Body of pancreas (tissue), 4 donors: Measurements from ENCODE around the gene KIF2B. TPM values are rescaled to one million over a fixed set of nuclear protein-coding genes. Genes with fewer than 3 reads are reported as not detected.

ENCODE experiments used
- ATAC-seq: fragments of 150-250 bp; one replicate; pipeline ENCODE4 v1.9.1; 2016
- DNase-seq, 4 donors: peaks; one replicate each; pipeline ENCODE4 v3.0.0-alpha.2; 2019
- H3K27ac ChIP-seq, 4 donors: fragments of 200-600 bp; sonication (generic); 1 replicate in 3 of 4; 2 replicates in 1 of 4; pipeline versions ENCODE4 v1.5.1 to v1.6.1; 2016 to 2019; ENCODE audit warnings: mild to moderate bottlenecking in 1 of 4, mixed read lengths in 1 of 4, moderate library complexity in 1 of 4
- H3K27me3 ChIP-seq, 2 donors: fragments of 200-600 bp; sonication (generic); one replicate each; pipeline ENCODE4 v1.6.0; 2016; ENCODE audit warnings: mild to moderate bottlenecking in 1 of 2
- H3K36me3 ChIP-seq, 2 donors: fragments of 200-600 bp; sonication (generic); replicated peaks in 1 of 2; 2 replicates each; pipeline ENCODE4 v1.5.1; 2016; ENCODE audit warnings: low read depth in 2 of 2; ENCODE audit not compliant: insufficient read depth in 1 of 2
- H3K4me1 ChIP-seq: fragments of 200-600 bp; sonication (generic); one replicate; pipeline ENCODE4 v1.6.0; 2016
- H3K4me3 ChIP-seq, 2 donors: fragments of 200-600 bp; sonication (generic); 1 replicate in 1 of 2; 2 replicates in 1 of 2; pipeline ENCODE4 v1.5.1; 2016 to 2019
- H3K9me3 ChIP-seq, 3 donors: fragments of 200-600 bp; sonication (generic); 1 replicate in 2 of 3; 2 replicates in 1 of 3; pipeline ENCODE4 v1.5.1; 2016
- POLR2A ChIP-seq, 3 donors: fragments of 450-650 bp; IDR thresholded peaks; one replicate each; pipeline ENCODE4 v1.6.1; 2016; ENCODE audit warnings: antibody characterized with exemption in 3 of 3, mild to moderate bottlenecking in 2 of 3
- WGBS, 2 donors: methylation state at CpG; one replicate each; pipeline ENCODE4 v1.1.5; 2017; 5-methylcytosine and 5-hydroxymethylcytosine counted together
- intact Hi-C: fragments of 100-400 bp; cut with DNase I; formaldehyde crosslinking; loops from one replicate; pipeline ENCODE4 v1.15.1; 2023
- total RNA-seq, 2 donors: library from RNA; depleted of rRNA; stranded (reverse); fragments of >200 nt; gene quantifications; one replicate each; pipeline ENCODE4 v1.1.0, GENCODE V29; 2016
- TF ChIP-seq, protein P1 (sequence below), 7 experiments: fragments of 450-650 bp in 4 of 7; fragments of 200-600 bp in 3 of 7; sonication (generic) in 3 of 7; IDR thresholded peaks; one replicate each; pipeline ENCODE4 v1.5.1; 2016 to 2019; ENCODE audit warnings: antibody characterized with exemption in 7 of 7

Gene KIF2B
- total RNA-seq, 2 donors from 2014 or later = not detected

DNA sequence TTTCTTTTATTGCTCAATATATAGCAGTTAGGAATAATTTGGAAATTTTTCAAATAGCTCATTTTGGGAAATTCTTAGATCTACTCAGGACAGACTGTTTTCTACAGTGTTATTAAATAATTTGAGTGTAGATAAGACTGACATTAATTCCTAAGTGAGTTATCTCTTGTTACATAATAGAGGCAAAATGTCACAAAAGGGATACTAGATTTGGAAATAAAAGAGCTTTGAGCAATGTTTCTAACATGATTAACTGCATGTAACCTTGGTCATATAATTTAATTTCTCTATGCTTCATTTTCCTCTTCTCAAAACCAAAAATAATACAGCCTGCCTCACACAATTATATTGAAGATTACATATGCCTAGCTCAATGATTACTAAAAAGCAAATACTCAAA is 16.3 kb upstream of the KIF2B start:
- H3K27ac ChIP-seq = no peak overlapping the region
- H3K4me3 ChIP-seq = no peak overlapping the region
- intact Hi-C loops = no loop called here
- no peaks in the 10 kb centered on the region for H3K36me3 ChIP-seq
- ATAC-seq (no peak), DNase-seq (no peak)
- no peaks in the 10 kb centered on the region for H3K4me1 ChIP-seq
- H3K9me3 ChIP-seq = no peaks in the 10 kb centered on the region
- no peaks in the 10 kb centered on the region for H3K27me3 ChIP-seq
- TF ChIP-seq, protein P1, sequence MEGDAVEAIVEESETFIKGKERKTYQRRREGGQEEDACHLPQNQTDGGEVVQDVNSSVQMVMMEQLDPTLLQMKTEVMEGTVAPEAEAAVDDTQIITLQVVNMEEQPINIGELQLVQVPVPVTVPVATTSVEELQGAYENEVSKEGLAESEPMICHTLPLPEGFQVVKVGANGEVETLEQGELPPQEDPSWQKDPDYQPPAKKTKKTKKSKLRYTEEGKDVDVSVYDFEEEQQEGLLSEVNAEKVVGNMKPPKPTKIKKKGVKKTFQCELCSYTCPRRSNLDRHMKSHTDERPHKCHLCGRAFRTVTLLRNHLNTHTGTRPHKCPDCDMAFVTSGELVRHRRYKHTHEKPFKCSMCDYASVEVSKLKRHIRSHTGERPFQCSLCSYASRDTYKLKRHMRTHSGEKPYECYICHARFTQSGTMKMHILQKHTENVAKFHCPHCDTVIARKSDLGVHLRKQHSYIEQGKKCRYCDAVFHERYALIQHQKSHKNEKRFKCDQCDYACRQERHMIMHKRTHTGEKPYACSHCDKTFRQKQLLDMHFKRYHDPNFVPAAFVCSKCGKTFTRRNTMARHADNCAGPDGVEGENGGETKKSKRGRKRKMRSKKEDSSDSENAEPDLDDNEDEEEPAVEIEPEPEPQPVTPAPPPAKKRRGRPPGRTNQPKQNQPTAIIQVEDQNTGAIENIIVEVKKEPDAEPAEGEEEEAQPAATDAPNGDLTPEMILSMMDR (IDR thresholded peaks at IDR 0.05) = no peak
- no peak for TF ChIP-seq POLR2A (IDR thresholded peaks at IDR 0.05)

GRCh38 chr17:53807286-53807685 is 15.4 kb upstream of the KIF2B start:
- TF ChIP-seq, protein P1 (IDR thresholded peaks at IDR 0.05) = no peak
- Histone ChIP-seq H3K27ac (no peak overlapping the region), H3K4me1 (no peaks in the 10 kb centered on the region), H3K4me3 (no peak overlapping the region), H3K9me3 (no peaks in the 10 kb centered on the region), H3K36me3 (no peaks in the 10 kb centered on the region), H3K27me3 (no peaks in the 10 kb centered on the region)
- WGBS, 2 donors = 68 to 70% methylated on average over 6 of the region's 6 CpGs
- no peak for DNase-seq
- intact Hi-C loops = no loop called here
- ATAC-seq = no peak

GRCh38 chr17:53818271-53818670 is 4.5 kb upstream of the KIF2B start:
- Histone ChIP-seq H3K36me3 (no peaks in the 10 kb centered on the region), H3K4me3 (no peak overlapping the region), H3K9me3 (no peaks in the 10 kb centered on the region), H3K27ac (no peak overlapping the region), H3K27me3 (no peaks in the 10 kb centered on the region), H3K4me1 (no peaks in the 10 kb centered on the region)
- ATAC-seq = no peak
- intact Hi-C loops = no loop called here
- no peak for DNase-seq
- TF ChIP-seq, protein P1 (IDR thresholded peaks at IDR 0.05) = no peak
- TF ChIP-seq POLR2A (IDR thresholded peaks at IDR 0.05) = no peak
- 69 to 72% methylated on average over 1 of the region's 1 CpG for WGBS, 2 donors

DNA sequence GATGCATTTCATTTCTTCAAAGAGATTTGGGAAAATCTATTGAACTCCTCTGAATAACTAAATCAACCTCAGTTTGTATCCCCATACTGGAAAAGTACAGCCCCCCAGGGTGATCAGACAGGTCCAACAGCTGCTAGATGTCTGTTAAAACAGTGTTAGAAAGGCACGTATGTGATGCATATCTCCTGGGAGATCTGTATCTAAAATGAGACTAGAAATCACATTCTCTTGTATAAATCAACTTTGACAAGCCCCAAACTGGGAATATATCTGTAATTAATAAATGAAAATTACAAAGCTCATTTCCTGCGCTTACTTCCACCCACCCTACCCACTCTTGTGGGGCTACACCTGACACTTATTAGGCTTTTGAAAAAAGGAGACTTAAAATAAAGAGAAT is 3.8 kb upstream of the KIF2B start:
- DNase-seq (no peak), ATAC-seq (no peak)
- Histone ChIP-seq H3K9me3 (no peaks in the 10 kb centered on the region), H3K36me3 (no peaks in the 10 kb centered on the region), H3K27ac (no peak overlapping the region), H3K4me3 (no peak overlapping the region), H3K27me3 (no peaks in the 10 kb centered on the region), H3K4me1 (no peaks in the 10 kb centered on the region)
- no peak for TF ChIP-seq POLR2A (IDR thresholded peaks at IDR 0.05)
- TF ChIP-seq, protein P1 (IDR thresholded peaks at IDR 0.05) = no peak
- intact Hi-C loops = no loop called here
- WGBS, 2 donors = 59 to 62% methylated on average over 2 of the region's 2 CpGs

DNA sequence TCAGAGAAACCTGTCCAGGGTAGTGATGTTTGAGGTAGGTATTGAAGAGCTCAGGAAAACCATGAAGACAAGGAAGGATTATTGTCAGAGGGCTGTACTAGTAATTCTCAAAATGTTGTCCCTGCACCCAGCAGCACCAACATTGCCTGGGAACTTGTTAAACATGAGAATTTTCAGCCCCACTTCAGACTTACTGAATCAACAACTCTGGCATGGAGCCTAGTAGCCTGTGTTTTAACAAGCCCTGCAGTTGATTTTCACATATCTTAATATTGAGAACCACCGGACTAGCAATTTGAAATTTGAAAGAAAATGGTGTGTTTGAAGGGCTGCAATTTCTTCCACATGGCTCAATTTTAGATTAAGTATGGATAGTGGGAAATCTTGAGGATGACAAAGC is 2.8 kb upstream of the KIF2B start:
- no peak for DNase-seq

More for the DNA sequence above, 2.8 kb upstream of the KIF2B start:
- no peak overlapping the region for H3K4me3 ChIP-seq
- no peak for ATAC-seq
- H3K27ac ChIP-seq = no peak overlapping the region
- no peaks in the 10 kb centered on the region for H3K27me3 ChIP-seq
- H3K36me3 ChIP-seq = no peaks in the 10 kb centered on the region
- intact Hi-C loops = no loop called here
- TF ChIP-seq, protein P1 (IDR thresholded peaks at IDR 0.05) = no peak
- no peak for TF ChIP-seq POLR2A (IDR thresholded peaks at IDR 0.05)
- no peaks in the 10 kb centered on the region for H3K9me3 ChIP-seq
- no peaks in the 10 kb centered on the region for H3K4me1 ChIP-seq
- 82 to 86% methylated on average over 1 of the region's 1 CpG for WGBS, 2 donors
